Glutamatergic neuron (in vitro differentiated cells): ENCODE data around the gene EPB41L4A. TPM values are rescaled to one million over a fixed set of nuclear protein-coding genes. Genes with fewer than 3 reads are reported as not detected.
"Not testable (repeated sequence)": the region's sequence is repeated elsewhere in the genome, so short reads cannot be mapped to it uniquely, and the experiment has no call there.

Source experiments
- DNase-seq: peaks from one replicate; pipeline ENCODE4 v3.0.0; 2022
- H3K27ac Mint-ChIP-seq: one replicate; pipeline ENCODE4 v1.8.0; 2020; ENCODE audit warnings: mild to moderate bottlenecking, mixed read lengths, inconsistent platforms; ENCODE audit not compliant: unreplicated experiment
- H3K27me3 Mint-ChIP-seq: one replicate; pipeline ENCODE4 v1.8.0; 2020; ENCODE audit warnings: mild to moderate bottlenecking, moderate library complexity, mixed read lengths, inconsistent platforms; ENCODE audit not compliant: unreplicated experiment
- H3K36me3 Mint-ChIP-seq: one replicate; pipeline ENCODE4 v1.8.0; 2020; ENCODE audit warnings: mild to moderate bottlenecking, mixed read lengths, inconsistent platforms; ENCODE audit not compliant: unreplicated experiment
- H3K4me1 Mint-ChIP-seq: one replicate; pipeline ENCODE4 v1.8.0; 2020; ENCODE audit warnings: mild to moderate bottlenecking, low read depth, mixed read lengths, inconsistent platforms; ENCODE audit not compliant: unreplicated experiment
- H3K4me3 Mint-ChIP-seq: one replicate; pipeline ENCODE4 v1.8.0; 2020; ENCODE audit warnings: mild to moderate bottlenecking, mixed read lengths, inconsistent platforms; ENCODE audit not compliant: unreplicated experiment
- H3K9me3 Mint-ChIP-seq: one replicate; pipeline ENCODE4 v1.8.0; 2020; ENCODE audit warnings: mild to moderate bottlenecking, moderate library complexity, mixed read lengths, inconsistent platforms; ENCODE audit not compliant: unreplicated experiment
- total RNA-seq: library from RNA; stranded (reverse); fragmentation: NEBNext Ultra II Directional; extraction: Animal tissue kit (Norgen Biotek cat#: 25700); gene quantifications from one replicate; pipeline ENCODE4 v1.2.1, GENCODE V29; 2021; ENCODE audit not compliant: unreplicated experiment
- TF ChIP-seq, protein P1 (sequence below): fragments of 200-600 bp; sonication (generic); IDR thresholded peaks from one replicate; pipeline ENCODE4 v1.5.0; 2021; ENCODE audit not compliant: partially characterized antibody, unreplicated experiment

Gene EPB41L4A
- total RNA-seq, 1 donor from 2014 or later = 125 TPM

DNA sequence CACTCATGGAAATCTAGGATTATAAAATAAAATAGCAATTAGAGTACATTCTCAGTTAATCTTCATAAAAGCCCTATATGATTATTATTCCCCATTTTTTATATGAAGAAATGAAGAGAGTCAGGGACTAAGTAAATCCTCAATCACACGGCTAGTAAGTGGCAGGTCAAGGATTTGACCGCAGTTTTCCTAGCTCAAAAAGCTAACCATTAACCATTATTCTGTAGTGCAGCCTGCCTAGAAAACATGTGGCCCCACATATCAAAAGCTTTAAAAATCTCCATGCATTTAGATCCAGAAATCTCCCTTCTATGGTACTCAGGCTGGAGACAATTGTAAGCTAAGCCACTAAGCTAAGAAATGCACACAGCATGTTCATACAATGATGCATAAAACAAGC, 21.4 kb downstream of the EPB41L4A start:
- H3K27me3 Mint-ChIP-seq = peaks cover under 1% of the 10 kb centered on the region

DNA sequence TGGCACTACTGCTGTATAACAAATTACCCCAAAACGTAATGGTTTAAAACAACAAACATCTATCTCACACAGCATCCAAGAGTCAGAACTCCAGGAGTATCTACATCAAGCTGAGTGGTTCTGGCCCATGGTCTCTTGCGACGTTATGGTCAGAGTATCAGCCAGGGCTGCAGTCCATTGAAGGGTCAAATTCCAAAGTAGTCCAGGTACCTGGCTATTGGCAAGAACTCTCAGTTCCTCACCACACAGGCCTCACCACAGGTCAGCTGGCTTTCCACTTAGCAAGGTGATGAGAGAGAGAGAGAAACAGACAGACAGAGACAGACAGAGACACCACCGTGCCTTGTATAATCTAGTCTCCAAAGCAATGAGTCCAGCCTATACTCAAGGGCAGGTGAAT, 22.6 kb downstream of the EPB41L4A start:
- peaks cover 9% of the 10 kb centered on the region for H3K9me3 Mint-ChIP-seq
- H3K27ac Mint-ChIP-seq = no peak overlapping the region
- DNase-seq = no peak
- peaks cover 3% of the 10 kb centered on the region for H3K27me3 Mint-ChIP-seq
- peaks cover 16% of the 10 kb centered on the region for H3K4me1 Mint-ChIP-seq
- H3K36me3 Mint-ChIP-seq = peaks cover 21% of the 10 kb centered on the region
- no peak overlapping the region for H3K4me3 Mint-ChIP-seq
- TF ChIP-seq, protein P1, sequence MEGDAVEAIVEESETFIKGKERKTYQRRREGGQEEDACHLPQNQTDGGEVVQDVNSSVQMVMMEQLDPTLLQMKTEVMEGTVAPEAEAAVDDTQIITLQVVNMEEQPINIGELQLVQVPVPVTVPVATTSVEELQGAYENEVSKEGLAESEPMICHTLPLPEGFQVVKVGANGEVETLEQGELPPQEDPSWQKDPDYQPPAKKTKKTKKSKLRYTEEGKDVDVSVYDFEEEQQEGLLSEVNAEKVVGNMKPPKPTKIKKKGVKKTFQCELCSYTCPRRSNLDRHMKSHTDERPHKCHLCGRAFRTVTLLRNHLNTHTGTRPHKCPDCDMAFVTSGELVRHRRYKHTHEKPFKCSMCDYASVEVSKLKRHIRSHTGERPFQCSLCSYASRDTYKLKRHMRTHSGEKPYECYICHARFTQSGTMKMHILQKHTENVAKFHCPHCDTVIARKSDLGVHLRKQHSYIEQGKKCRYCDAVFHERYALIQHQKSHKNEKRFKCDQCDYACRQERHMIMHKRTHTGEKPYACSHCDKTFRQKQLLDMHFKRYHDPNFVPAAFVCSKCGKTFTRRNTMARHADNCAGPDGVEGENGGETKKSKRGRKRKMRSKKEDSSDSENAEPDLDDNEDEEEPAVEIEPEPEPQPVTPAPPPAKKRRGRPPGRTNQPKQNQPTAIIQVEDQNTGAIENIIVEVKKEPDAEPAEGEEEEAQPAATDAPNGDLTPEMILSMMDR = no peak

More for the DNA sequence above, 21.4 kb downstream of the EPB41L4A start:
- Mint-ChIP-seq H3K4me3 (no peak overlapping the region), H3K9me3 (peaks cover 7% of the 10 kb centered on the region), H3K27ac (no peak overlapping the region), H3K4me1 (peaks cover 11% of the 10 kb centered on the region), H3K36me3 (peaks cover 21% of the 10 kb centered on the region)
- TF ChIP-seq, protein P1 = no peak
- no peak for DNase-seq

- H3K9me3 Mint-ChIP-seq, H3K27me3 Mint-ChIP-seq, H3K27ac Mint-ChIP-seq, DNase-seq, H3K4me3 Mint-ChIP-seq: not testable (repeated sequence)
- Mint-ChIP-seq H3K4me1 (peaks cover 25% of the 10 kb centered on the region), H3K36me3 (peaks cover 21% of the 10 kb centered on the region)
Observed at GRCh38 chr5:112395299-112395698, 23.8 kb downstream of the EPB41L4A start.

- peaks cover 61% of the 10 kb centered on the region for H3K4me1 Mint-ChIP-seq
- H3K36me3 Mint-ChIP-seq = peaks cover 6% of the 10 kb centered on the region
- TF ChIP-seq, protein P1 = no peak
- H3K4me3 Mint-ChIP-seq = no peak overlapping the region
- peaks cover 3% of the 10 kb centered on the region for H3K27me3 Mint-ChIP-seq
- no peak overlapping the region for H3K27ac Mint-ChIP-seq
- peaks cover 11% of the 10 kb centered on the region for H3K9me3 Mint-ChIP-seq
- no peak for DNase-seq
Observed at GRCh38 chr5:112390327-112390726, 28.8 kb downstream of the EPB41L4A start.

- TF ChIP-seq, protein P1 = no peak
- H3K27ac Mint-ChIP-seq = no peak overlapping the region
Observed at GRCh38 chr5:112388739-112389138, 30.3 kb downstream of the EPB41L4A start.

More at GRCh38 chr5:112388739-112389138, 30.3 kb downstream of the EPB41L4A start:
- Mint-ChIP-seq H3K27me3 (peaks cover 3% of the 10 kb centered on the region), H3K4me3 (peak overlapping the region; percentile 62), H3K9me3 (peaks cover 13% of the 10 kb centered on the region), H3K4me1 (peaks cover 76% of the 10 kb centered on the region), H3K36me3 (no peaks in the 10 kb centered on the region)
- DNase-seq = no peak
